Vagina (tissue), 2 donors: Measurements from ENCODE around the gene BTBD10. TPM values are rescaled to one million over a fixed set of nuclear protein-coding genes. Genes with fewer than 3 reads are reported as not detected.

Experiments
- DNase-seq, 2 donors: peaks; one replicate each; pipeline ENCODE4 v3.0.0-alpha.2; 2017; ENCODE audit errors: extremely low spot score in 2 of 2
- H3K27ac ChIP-seq: fragments of 200-600 bp; sonication (generic); one replicate; pipeline ENCODE4 v1.5.1; 2019
- H3K27me3 ChIP-seq: fragments of 200-600 bp; sonication (generic); one replicate; pipeline ENCODE4 v1.5.1; 2019
- H3K36me3 ChIP-seq, 2 donors: fragments of 200-600 bp; sonication (generic); one replicate each; pipeline ENCODE4 v1.5.1; 2017 to 2019
- H3K4me1 ChIP-seq: fragments of 200-600 bp; sonication (generic); one replicate; pipeline ENCODE4 v1.5.1; 2019
- H3K4me3 ChIP-seq, 2 donors: fragments of 200-600 bp; sonication (generic); 1 replicate in 1 of 2; 2 replicates in 1 of 2; pipeline ENCODE4 v1.5.1; 2016 to 2019
- H3K9me3 ChIP-seq: fragments of 200-600 bp; sonication (generic); one replicate; pipeline ENCODE4 v1.5.1; 2019
- POLR2A ChIP-seq, 2 donors: fragments of 450-650 bp; IDR thresholded peaks; one replicate each; pipeline ENCODE4 v1.6.1; 2017; ENCODE audit warnings: antibody characterized with exemption in 2 of 2, mild to moderate bottlenecking in 2 of 2, moderate library complexity in 2 of 2
- POLR2AphosphoS5 ChIP-seq, 2 donors: sonication (generic); formaldehyde crosslinking; IDR thresholded peaks; one replicate each; pipeline ENCODE4 v1.9.0; 2017; ENCODE audit warnings: antibody characterized with exemption in 2 of 2, mild to moderate bottlenecking in 2 of 2, low read depth in 1 of 2; ENCODE audit not compliant: insufficient read depth in 1 of 2
- intact Hi-C: fragments of 100-400 bp; cut with DNase I; formaldehyde crosslinking; loops from one replicate; pipeline ENCODE4 v1.15.1; 2023
- total RNA-seq: library from RNA; depleted of rRNA; stranded (reverse); fragments of >200 nt; gene quantifications from one replicate; pipeline ENCODE4 v1.2.3, GENCODE V29; 2016
- TF ChIP-seq, protein P1 (sequence below), 3 experiments: fragments of 450-650 bp in 2 of 3; fragments of 200-600 bp in 1 of 3; sonication (generic) in 1 of 3; IDR thresholded peaks; one replicate each; pipeline ENCODE4 v1.5.1; 2017 to 2019; ENCODE audit warnings: antibody characterized with exemption in 3 of 3, mild to moderate bottlenecking in 2 of 3, moderate library complexity in 2 of 3

BTBD10 gene
- total RNA-seq, result 29.2 TPM

DNA sequence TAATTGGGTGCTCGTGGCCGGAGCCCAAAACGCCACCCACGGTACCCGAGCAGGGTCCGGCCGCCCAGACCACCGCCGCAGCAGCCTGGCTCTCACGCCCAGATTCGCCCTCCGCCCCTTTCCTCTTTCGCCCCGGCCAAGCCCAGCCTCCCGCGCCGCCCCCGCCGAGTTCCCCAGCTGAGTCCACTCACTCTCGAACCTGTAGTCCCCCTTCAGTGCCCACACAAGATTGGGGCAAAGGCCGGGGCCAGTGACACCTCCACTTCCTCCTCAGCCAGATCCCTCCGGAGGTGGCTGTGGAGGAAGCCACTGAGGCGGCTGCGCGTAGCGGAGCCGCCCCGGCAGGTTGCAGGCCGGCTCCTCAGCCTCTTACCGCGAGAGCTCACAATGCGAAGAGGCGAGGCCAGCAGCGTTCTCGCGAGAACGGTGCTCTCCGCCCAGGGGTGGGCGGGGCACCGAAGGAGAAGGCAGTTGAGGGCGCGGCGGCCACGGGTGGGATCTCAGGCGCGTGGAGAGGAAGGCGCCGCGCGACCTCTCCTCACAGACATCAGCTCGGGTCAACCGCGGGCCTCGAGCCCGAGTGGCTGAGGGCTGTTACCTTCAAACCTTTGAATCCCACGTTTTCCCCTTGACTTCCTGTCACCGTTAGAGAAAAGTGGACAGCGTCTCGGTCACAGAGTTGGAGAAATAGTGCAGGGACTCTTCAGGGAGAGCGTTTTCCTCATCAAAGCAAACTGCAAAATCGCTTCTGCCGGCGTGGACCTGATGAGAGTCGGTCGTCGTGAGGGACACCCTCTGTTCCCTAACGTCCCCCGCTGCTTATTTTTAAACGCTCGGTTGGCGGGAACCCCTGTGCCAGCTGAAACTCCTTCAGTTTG is at the start of gene BTBD10:
TSS of gene BTBD10 (minus strand) at position 322 of the 878 bp plus-strand sequence. CDS start 18,098 bp downstream, outside the sequence.
- Histone ChIP-seq H3K27ac (peak within 1 kb of the TSS; percentile 83), H3K27me3 (no peaks in the 10 kb centered on the region), H3K9me3 (no peaks in the 10 kb centered on the region), H3K4me3 (peak within 1 kb of the TSS; percentile 65 to 82), H3K36me3 (no peaks in the 10 kb centered on the region), H3K4me1 (peaks cover 23% of the 10 kb centered on the region)
- DNase-seq, result peak in 1 of 2 donors; percentile 94
- intact Hi-C loops, result no loop called here
- TF ChIP-seq, protein P1, sequence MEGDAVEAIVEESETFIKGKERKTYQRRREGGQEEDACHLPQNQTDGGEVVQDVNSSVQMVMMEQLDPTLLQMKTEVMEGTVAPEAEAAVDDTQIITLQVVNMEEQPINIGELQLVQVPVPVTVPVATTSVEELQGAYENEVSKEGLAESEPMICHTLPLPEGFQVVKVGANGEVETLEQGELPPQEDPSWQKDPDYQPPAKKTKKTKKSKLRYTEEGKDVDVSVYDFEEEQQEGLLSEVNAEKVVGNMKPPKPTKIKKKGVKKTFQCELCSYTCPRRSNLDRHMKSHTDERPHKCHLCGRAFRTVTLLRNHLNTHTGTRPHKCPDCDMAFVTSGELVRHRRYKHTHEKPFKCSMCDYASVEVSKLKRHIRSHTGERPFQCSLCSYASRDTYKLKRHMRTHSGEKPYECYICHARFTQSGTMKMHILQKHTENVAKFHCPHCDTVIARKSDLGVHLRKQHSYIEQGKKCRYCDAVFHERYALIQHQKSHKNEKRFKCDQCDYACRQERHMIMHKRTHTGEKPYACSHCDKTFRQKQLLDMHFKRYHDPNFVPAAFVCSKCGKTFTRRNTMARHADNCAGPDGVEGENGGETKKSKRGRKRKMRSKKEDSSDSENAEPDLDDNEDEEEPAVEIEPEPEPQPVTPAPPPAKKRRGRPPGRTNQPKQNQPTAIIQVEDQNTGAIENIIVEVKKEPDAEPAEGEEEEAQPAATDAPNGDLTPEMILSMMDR (IDR thresholded peaks at IDR 0.05), result no peak
- TF ChIP-seq POLR2A (IDR thresholded peaks at IDR 0.05) (peak in 1 of 2 donors; percentile 78), POLR2AphosphoS5 (IDR thresholded peaks at IDR 0.05; ENCODE audit: insufficient read depth in 1 of 2, low read depth in 1 of 2) (peak; percentile 81 to 98)

GRCh38 chr11:13503393-13503792 is 40.4 kb upstream of the BTBD10 start:
- intact Hi-C loops, result no loop called here
- Histone ChIP-seq H3K27me3 (no peaks in the 10 kb centered on the region), H3K4me1 (no peaks in the 10 kb centered on the region), H3K36me3 (no peaks in the 10 kb centered on the region), H3K9me3 (no peaks in the 10 kb centered on the region), H3K4me3 (no peak overlapping the region), H3K27ac (no peak overlapping the region)
- DNase-seq, result no peak
- no peak for TF ChIP-seq POLR2A (IDR thresholded peaks at IDR 0.05)
- no peak for TF ChIP-seq POLR2AphosphoS5 (IDR thresholded peaks at IDR 0.05; ENCODE audit: insufficient read depth in 1 of 2, low read depth in 1 of 2)
- TF ChIP-seq, protein P1 (IDR thresholded peaks at IDR 0.05), result no peak

GRCh38 chr11:13502492-13502891 is 39.5 kb upstream of the BTBD10 start:
- Histone ChIP-seq H3K9me3 (no peaks in the 10 kb centered on the region), H3K27ac (no peak overlapping the region), H3K27me3 (no peaks in the 10 kb centered on the region), H3K4me1 (no peaks in the 10 kb centered on the region), H3K4me3 (no peak overlapping the region), H3K36me3 (no peaks in the 10 kb centered on the region)
- TF ChIP-seq, protein P1 (IDR thresholded peaks at IDR 0.05), result no peak
- TF ChIP-seq POLR2A (IDR thresholded peaks at IDR 0.05) (no peak), POLR2AphosphoS5 (IDR thresholded peaks at IDR 0.05; ENCODE audit: insufficient read depth in 1 of 2, low read depth in 1 of 2) (no peak)
- intact Hi-C loops, result no loop called here
- no peak for DNase-seq

DNA sequence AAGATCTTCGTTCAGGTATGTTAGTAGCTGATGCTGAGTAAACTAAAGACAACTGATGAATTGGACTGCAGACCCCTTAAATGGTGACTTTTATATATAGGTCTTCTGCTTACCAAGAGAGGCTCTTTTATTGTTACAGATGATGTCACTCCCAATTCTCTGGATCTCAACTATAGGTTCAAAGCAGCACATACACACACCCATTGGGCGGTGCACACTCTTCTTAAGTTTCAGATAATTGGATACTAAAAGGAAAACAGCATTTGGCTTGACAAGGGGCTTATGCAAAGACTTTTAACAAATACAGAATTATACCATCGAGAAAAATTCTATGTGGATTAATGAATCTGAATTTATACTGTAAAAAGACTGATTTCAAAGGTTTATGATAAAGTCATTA is 32.9 kb upstream of the BTBD10 start, which contains the start of gene PTH:
TSS of gene PTH (minus strand) at position 69 of the 400 bp plus-strand sequence. CDS start 3,142 bp downstream, outside the sequence.
- H3K27ac ChIP-seq, result no peak within 1 kb of the TSS
- no peaks in the 10 kb centered on the region for H3K9me3 ChIP-seq
- no peak within 1 kb of the TSS for H3K4me3 ChIP-seq
- H3K4me1 ChIP-seq, result no peaks in the 10 kb centered on the region
- no peaks in the 10 kb centered on the region for H3K36me3 ChIP-seq
- no peaks in the 10 kb centered on the region for H3K27me3 ChIP-seq
- no peak for TF ChIP-seq POLR2A (IDR thresholded peaks at IDR 0.05)
- TF ChIP-seq, protein P1 (IDR thresholded peaks at IDR 0.05), result no peak
- TF ChIP-seq POLR2AphosphoS5 (IDR thresholded peaks at IDR 0.05; ENCODE audit: insufficient read depth in 1 of 2, low read depth in 1 of 2), result no peak
- intact Hi-C loops, result no loop called here
- no peak for DNase-seq

DNA sequence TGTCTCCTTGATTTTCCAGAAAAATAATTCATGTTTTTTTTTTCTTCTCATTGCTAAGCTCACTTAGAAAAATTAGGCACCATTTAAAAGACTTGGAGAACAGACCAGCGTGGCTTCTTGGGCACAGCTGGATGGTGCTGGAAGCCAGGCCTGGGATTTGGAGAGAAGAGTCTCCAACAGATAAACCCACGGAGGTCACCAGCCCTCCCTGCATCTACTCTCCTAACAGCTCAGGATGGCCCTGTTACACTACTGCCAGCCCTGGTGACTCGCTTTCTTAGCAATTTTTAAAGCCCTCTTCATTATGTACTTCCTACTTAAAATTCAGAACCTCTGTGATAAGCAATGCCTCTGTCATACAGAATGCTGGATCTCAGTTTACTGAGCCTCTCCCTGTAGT is 31.0 kb upstream of the BTBD10 start:
- intact Hi-C loops, result no loop called here
- TF ChIP-seq, protein P1 (IDR thresholded peaks at IDR 0.05), result no peak
- TF ChIP-seq POLR2A (IDR thresholded peaks at IDR 0.05), result no peak
- TF ChIP-seq POLR2AphosphoS5 (IDR thresholded peaks at IDR 0.05; ENCODE audit: insufficient read depth in 1 of 2, low read depth in 1 of 2), result no peak
- H3K4me1 ChIP-seq, result no peaks in the 10 kb centered on the region

More for the DNA sequence above, 31.0 kb upstream of the BTBD10 start:
- Histone ChIP-seq H3K27me3 (no peaks in the 10 kb centered on the region), H3K9me3 (no peaks in the 10 kb centered on the region), H3K36me3 (no peaks in the 10 kb centered on the region), H3K4me3 (no peak overlapping the region), H3K27ac (no peak overlapping the region)
- no peak for DNase-seq
